H9 (cell line): Measurements from ENCODE around the gene ITPK1. TPM values are rescaled to one million over a fixed set of nuclear protein-coding genes. Genes with fewer than 3 reads are reported as not detected.
A peak's percentile ranks its signal among the peaks of the same experiment; 100 is the strongest.

ENCODE experiments used
- DNase-seq: peaks from one replicate; pipeline ENCODE4 v3.0.0-alpha.2; 2017
- H2AFZ ChIP-seq: one replicate; pipeline ENCODE4 v1.6.1; 2013; ENCODE audit warnings: mild to moderate bottlenecking, low read length, control low read depth, moderate library complexity
- H2AK5ac ChIP-seq: 2 replicates; pipeline ENCODE4 v1.6.1; 2013; ENCODE audit warnings: low read length, control low read depth, mixed read lengths; ENCODE audit not compliant: insufficient read length
- H2BK120ac ChIP-seq: one replicate; pipeline ENCODE4 v1.6.1; 2013; ENCODE audit warnings: low read depth, mild to moderate bottlenecking, low read length, control low read depth, inconsistent platforms; ENCODE audit not compliant: poor library complexity, severe bottlenecking
- H2BK12ac ChIP-seq: 2 replicates; pipeline ENCODE4 v1.6.1; 2013; ENCODE audit warnings: low read length, control low read depth, mixed read lengths, low read depth; ENCODE audit not compliant: insufficient read length
- H2BK15ac ChIP-seq: 2 replicates; pipeline ENCODE4 v1.6.1; 2013; ENCODE audit warnings: low read depth, low read length, control low read depth
- H2BK20ac ChIP-seq: one replicate; pipeline ENCODE4 v1.6.1; 2013; ENCODE audit warnings: low read depth, mild to moderate bottlenecking, low read length, control low read depth, inconsistent platforms; ENCODE audit not compliant: poor library complexity, severe bottlenecking
- H2BK5ac ChIP-seq: 2 replicates; pipeline ENCODE4 v1.6.1; 2013; ENCODE audit warnings: low read length, control low read depth, mixed read lengths; ENCODE audit not compliant: insufficient read length
- H3K14ac ChIP-seq: 2 replicates; pipeline ENCODE4 v1.6.1; 2013; ENCODE audit warnings: low read length, control low read depth; ENCODE audit not compliant: insufficient read depth
- H3K18ac ChIP-seq: 2 replicates; pipeline ENCODE4 v1.6.1; 2013; ENCODE audit warnings: low read depth, mild to moderate bottlenecking, mixed read lengths, low read length, control low read depth; ENCODE audit not compliant: insufficient read length
- H3K23ac ChIP-seq: 2 replicates; pipeline ENCODE4 v1.6.1; 2013; ENCODE audit warnings: low read length, control low read depth, mixed read lengths, low read depth; ENCODE audit not compliant: insufficient read length
- H3K23me2 ChIP-seq: 2 replicates; pipeline ENCODE4 v1.6.1; 2013; ENCODE audit warnings: low read depth, mild to moderate bottlenecking, mixed read lengths, low read length, control low read depth; ENCODE audit not compliant: insufficient read length, poor library complexity, severe bottlenecking
- H3K27ac ChIP-seq: 2 replicates; pipeline ENCODE4 v1.5.1; 2013; ENCODE audit warnings: low read length, control low read depth, mixed read lengths, low read depth; ENCODE audit not compliant: insufficient read length
- H3K27me3 ChIP-seq: 2 replicates; pipeline ENCODE4 v1.6.1; 2013; ENCODE audit warnings: low read length, control low read depth, inconsistent platforms; ENCODE audit not compliant: insufficient read depth
- H3K4ac ChIP-seq: 2 replicates; pipeline ENCODE4 v1.6.1; 2013; ENCODE audit warnings: low read depth, mild to moderate bottlenecking, control low read depth, inconsistent platforms, low read length, moderate library complexity
- H3K4me1 ChIP-seq: 2 replicates; pipeline ENCODE4 v1.6.1; 2013; ENCODE audit warnings: low read length, control low read depth, inconsistent platforms; ENCODE audit not compliant: insufficient read depth
- H3K4me2 ChIP-seq: 2 replicates; pipeline ENCODE4 v1.6.1; 2013; ENCODE audit warnings: low read length, control low read depth, mixed read lengths; ENCODE audit not compliant: insufficient read length, insufficient read depth
- H3K56ac ChIP-seq: 2 replicates; pipeline ENCODE4 v1.6.1; 2013; ENCODE audit warnings: low read depth, mild to moderate bottlenecking, mixed read lengths, low read length, control low read depth; ENCODE audit not compliant: insufficient read length
- H3K79me1 ChIP-seq: 2 replicates; pipeline ENCODE4 v1.6.1; 2013; ENCODE audit warnings: low read depth, mild to moderate bottlenecking, moderate library complexity, low read length, control low read depth, inconsistent platforms; ENCODE audit not compliant: insufficient read depth, poor library complexity, severe bottlenecking
- H3K79me2 ChIP-seq: 2 replicates; pipeline ENCODE4 v1.6.1; 2013; ENCODE audit warnings: low read length, control low read depth, inconsistent platforms; ENCODE audit not compliant: insufficient read depth
- H3K9ac ChIP-seq: 2 replicates; pipeline ENCODE4 v1.6.1; 2013; ENCODE audit warnings: low read length, control low read depth, mixed read lengths; ENCODE audit not compliant: insufficient read length; ENCODE audit errors: extremely low read depth
- H3K9me3 ChIP-seq: one replicate; pipeline ENCODE4 v1.6.1; 2013; ENCODE audit warnings: low read depth, low read length, inconsistent platforms; ENCODE audit not compliant: control insufficient read depth
- H3T11ph ChIP-seq: one replicate; pipeline ENCODE4 v1.6.1; 2013; ENCODE audit warnings: mild to moderate bottlenecking, low read length, control low read depth, inconsistent platforms
- H4K20me1 ChIP-seq: one replicate; pipeline ENCODE4 v1.6.1; 2013; ENCODE audit not compliant: control insufficient read depth, insufficient read length, insufficient read depth
- H4K5ac ChIP-seq: 2 replicates; pipeline ENCODE4 v1.6.1; 2013; ENCODE audit warnings: low read depth, mild to moderate bottlenecking, mixed read lengths, low read length, control low read depth; ENCODE audit not compliant: insufficient read length
- H4K8ac ChIP-seq: replicated peaks from 2 replicates; pipeline ENCODE4 v1.6.1; 2013; ENCODE audit warnings: low read length, control low read depth, mixed read lengths, low read depth; ENCODE audit not compliant: insufficient read length
- H4K91ac ChIP-seq: 2 replicates; pipeline ENCODE4 v1.6.1; 2013; ENCODE audit warnings: low read depth, mild to moderate bottlenecking, moderate library complexity, mixed read lengths, low read length, control low read depth; ENCODE audit not compliant: insufficient read length
- H3K27ac Mint-ChIP-seq, 3 experiments: 2 replicates in 2 of 3; 3 replicates in 1 of 3; pipeline ENCODE4 v1.8.0; 2020 to 2021; ENCODE audit warnings: mixed read lengths in 3 of 3, mild to moderate bottlenecking in 1 of 3, moderate library complexity in 1 of 3
- H3K27me3 Mint-ChIP-seq: 2 replicates; pipeline ENCODE4 v1.8.0; 2021; ENCODE audit warnings: low read depth, mild to moderate bottlenecking, moderate library complexity, mixed read lengths
- H3K36me3 Mint-ChIP-seq, 3 experiments: 2 replicates in 2 of 3; 3 replicates in 1 of 3; pipeline ENCODE4 v1.8.0; 2020 to 2021; ENCODE audit warnings: low read depth in 3 of 3, mixed read lengths in 3 of 3; ENCODE audit not compliant: insufficient read depth in 1 of 3
- H3K4me1 Mint-ChIP-seq, 2 experiments: 2 replicates each; pipeline ENCODE4 v1.8.0; 2020; ENCODE audit warnings: mixed read lengths in 2 of 2
- H3K4me3 Mint-ChIP-seq, 2 experiments: 2 replicates in 1 of 2; 3 replicates in 1 of 2; pipeline ENCODE4 v1.8.0; 2020 to 2021; ENCODE audit warnings: mild to moderate bottlenecking in 2 of 2, mixed read lengths in 2 of 2, moderate library complexity in 1 of 2
- H3K9me3 Mint-ChIP-seq, 2 experiments: 2 replicates in 1 of 2; 3 replicates in 1 of 2; pipeline ENCODE4 v1.8.0; 2020; ENCODE audit warnings: mild to moderate bottlenecking in 2 of 2, mixed read lengths in 2 of 2, moderate library complexity in 1 of 2
- CTCF ChIP-seq: fragments of 200-600 bp; sonication (generic); conservative IDR thresholded peaks from 3 replicates; pipeline ENCODE4 v1.8.0; 2021; ENCODE audit warnings: antibody characterized with exemption, mild to moderate bottlenecking
- WGBS: extraction: QIAGEN DNeasy Blood & Tissue Kit; methylation state at CpG from one replicate; pipeline ENCODE4 v1.1.7; 2013; ENCODE audit warnings: missing lambda C conversion rate, low lambda C conversion rate, mixed read lengths; ENCODE audit not compliant: insufficient read length; ENCODE audit errors: extremely low coverage; 5-methylcytosine and 5-hydroxymethylcytosine counted together
- total RNA-seq: library from RNA; stranded (reverse); gene quantifications from 2 replicates; pipeline ENCODE4 v1.2.1, GENCODE V29; 2021

The ITPK1 gene
- total RNA-seq, 1 experiment from 2014 or later = 92.7 TPM

GRCh38 chr14:93107453-93107852, 8.3 kb downstream of the ITPK1 start:
- Histone ChIP-seq H4K8ac (no peak overlapping the region), H3K27ac (no peak overlapping the region), H2BK12ac (no peak overlapping the region), H4K91ac (no peak overlapping the region), H2BK15ac (no peak overlapping the region), H3K27me3 (no peaks in the 10 kb centered on the region), H3T11ph (no peak overlapping the region), H4K5ac (no peak overlapping the region), H2BK120ac (no peak overlapping the region), H3K4ac (no peak overlapping the region), H3K4me1 (peaks cover 4% of the 10 kb centered on the region; the same call in 1 of the 2 replicates), H3K18ac (no peak overlapping the region), H3K23ac (no peak overlapping the region), H2AK5ac (no peak overlapping the region), H3K79me2 (peaks cover 51% of the 10 kb centered on the region; the same call in 1 of the 2 replicates), H3K79me1 (peaks cover 16% of the 10 kb centered on the region), H3K9ac (no peak overlapping the region), H2BK5ac (no peak overlapping the region), H3K23me2 (no peaks in the 10 kb centered on the region), H3K9me3 (no peaks in the 10 kb centered on the region), H3K56ac (no peak overlapping the region), H3K4me2 (no peak overlapping the region), H3K14ac (no peak overlapping the region), H4K20me1 (no peaks in the 10 kb centered on the region), H2AFZ (no peak overlapping the region), H2BK20ac (no peak overlapping the region)
- TF ChIP-seq CTCF = no peak
- Mint-ChIP-seq H3K36me3 (no peaks in the 10 kb centered on the region), H3K4me1 (peaks cover 34 to 58% of the 10 kb centered on the region in 2 experiments), H3K27ac (peak overlapping the region in 1 of 3 experiments; percentile 54; a peak in 2 of 7 replicates), H3K27me3 (no peaks in the 10 kb centered on the region), H3K9me3 (no peaks in the 10 kb centered on the region), H3K4me3 (no peak overlapping the region)
- DNase-seq = no peak
- no CpG with 5 or more reads among the region's 11 CpGs for WGBS
